ENCODE measurements around the gene PPP1R1C. TPM values are rescaled to one million over a fixed set of nuclear protein-coding genes. Genes with fewer than 3 reads are reported as not detected.
"Not testable (repeated sequence)": the region's sequence is repeated elsewhere in the genome, so short reads cannot be mapped to it uniquely, and the experiment has no call there.

Gene PPP1R1C
- total RNA-seq, 1 donor from 2014 or later: 0.93 TPM

DNA sequence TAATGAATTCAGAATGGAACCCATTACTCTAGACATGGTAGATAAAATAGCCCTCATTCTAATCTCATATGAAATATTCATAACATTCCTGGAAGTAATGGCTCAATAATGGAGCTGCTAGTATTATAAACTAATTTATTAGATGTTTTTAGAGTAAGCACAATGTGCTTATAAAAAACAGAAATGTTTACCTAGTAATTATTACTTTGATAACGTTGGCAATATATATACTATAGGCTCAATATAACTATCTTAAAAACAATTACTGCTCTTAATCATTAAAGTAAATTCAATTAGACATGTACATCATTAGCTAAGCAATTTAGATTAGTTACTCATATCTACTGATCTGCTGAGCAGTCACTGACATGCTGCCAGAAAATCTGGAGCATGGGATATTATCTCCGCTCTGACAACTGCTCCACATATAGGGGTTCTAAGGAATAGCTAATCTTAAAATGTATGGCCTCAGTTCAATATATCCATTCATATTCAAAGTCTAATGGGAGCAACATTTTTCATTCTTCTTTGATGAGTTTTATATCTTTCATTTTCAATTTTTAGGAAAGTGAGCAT is 19.4 kb downstream of the PPP1R1C start:
- DNase-seq (ENCODE audit: extremely low read depth, low read depth, low spot score): no peak

DNA sequence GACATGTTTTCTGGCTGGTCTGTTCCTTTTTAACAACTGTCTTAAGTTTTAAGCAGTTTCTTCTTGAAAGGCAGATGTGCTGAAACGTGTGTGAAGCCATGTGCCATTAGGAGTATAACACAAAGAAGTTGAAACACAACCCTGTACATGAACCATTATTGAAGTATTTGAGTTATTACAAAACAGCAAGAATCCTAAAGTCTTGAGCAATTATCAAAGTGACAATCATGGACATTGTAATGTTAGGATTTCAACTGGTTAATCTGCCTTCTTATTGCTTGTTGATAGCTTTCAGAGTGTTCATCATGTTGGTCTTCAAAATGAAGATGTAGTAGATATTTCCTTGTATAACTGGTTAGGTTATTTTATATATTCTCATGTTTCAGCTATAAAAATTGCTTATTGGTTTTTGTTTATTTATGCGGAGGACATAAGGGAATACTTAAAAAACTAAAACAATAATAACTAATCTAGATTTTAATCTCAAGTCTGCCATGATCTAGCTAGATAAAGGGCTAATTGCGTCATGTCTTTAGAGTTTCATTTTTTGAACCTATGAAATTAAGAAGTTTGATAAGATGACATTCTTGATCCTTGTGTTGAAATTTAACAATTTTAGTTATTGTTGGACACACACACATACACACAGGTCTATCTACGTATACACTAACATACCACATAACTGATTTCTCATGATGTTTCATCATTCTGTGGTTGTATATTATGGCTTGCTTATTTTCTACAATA is 21.1 kb downstream of the PPP1R1C start:
- no peak for DNase-seq (ENCODE audit: extremely low read depth, low read depth, low spot score)

DNA sequence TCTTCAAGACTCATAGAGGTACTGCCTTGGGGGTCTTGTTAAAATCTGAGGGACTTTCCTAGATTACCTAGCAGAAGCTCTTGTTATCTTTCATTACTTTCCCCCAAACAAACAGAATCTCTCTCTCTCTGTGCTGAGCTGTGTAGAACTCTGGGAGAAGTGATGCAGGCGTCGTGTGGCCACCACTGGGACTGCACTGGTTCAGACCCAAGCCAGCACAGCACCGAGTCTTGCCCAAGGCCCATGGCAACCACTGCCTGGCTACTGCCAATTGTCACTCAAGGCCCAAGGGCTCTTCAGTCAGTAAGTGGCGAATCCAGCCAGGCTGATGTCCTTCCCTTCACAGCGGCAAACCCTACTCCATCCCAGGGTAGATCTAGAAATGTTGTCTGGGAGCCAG is 28.6 kb downstream of the PPP1R1C start:
- no peak for DNase-seq (ENCODE audit: extremely low read depth, low read depth, low spot score)

DNA sequence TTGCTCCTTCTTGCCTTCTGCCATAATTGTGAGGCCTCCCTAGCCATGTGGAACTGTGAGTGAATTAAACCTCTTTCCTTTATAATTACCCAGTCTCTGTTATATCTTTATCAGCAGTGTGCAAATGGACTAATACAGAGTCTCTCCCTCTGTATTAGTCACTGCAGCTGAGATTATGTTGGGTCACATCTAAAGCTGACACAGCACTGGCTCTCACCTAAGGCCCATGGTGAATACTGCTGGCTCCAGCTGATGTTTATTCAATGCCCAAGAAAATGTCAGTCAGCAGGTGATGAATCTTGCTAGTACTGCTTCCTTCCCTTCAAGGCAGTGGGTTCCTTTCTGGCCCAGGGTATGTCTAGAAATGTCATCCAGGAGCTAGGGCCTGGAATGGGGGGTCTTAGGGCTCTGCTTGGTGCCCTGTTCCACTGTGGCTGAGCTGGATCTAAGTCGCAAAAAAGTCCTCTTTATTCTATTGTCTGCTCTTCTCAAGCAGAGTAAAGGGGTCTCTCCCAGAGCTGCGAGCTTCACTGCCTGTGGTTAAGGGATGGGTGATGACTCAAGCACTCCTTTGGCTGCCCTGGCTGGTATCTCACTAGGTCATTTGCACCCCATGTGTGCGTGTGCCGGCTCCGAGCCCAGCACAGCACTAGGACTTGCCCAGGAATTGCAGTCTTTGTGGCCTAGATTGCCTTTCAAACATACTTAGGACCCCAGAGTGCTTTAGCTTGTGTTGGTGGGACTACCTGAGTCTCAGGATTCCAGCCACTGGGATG is 29.9 kb downstream of the PPP1R1C start:
- DNase-seq (ENCODE audit: extremely low read depth, low read depth, low spot score): no peak

DNA sequence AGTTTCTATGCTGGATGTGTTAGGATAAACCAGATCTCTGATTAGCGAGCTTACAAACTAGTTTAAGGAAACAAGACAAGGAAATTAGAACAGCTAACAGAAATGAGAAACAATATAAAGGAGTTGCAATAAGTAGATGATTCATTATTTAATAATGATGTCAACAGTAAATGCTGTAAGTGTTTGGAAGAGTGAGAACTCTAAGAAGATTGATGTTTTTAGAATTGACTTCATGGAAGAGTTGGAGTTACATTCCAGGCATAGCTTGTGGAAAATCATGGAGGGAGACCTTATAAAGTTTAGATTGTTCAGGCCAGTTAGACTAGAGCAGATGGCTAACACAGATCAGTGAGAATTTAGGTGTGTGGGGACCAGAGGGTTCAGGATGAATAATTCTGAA is 32.6 kb downstream of the PPP1R1C start:
- DNase-seq (ENCODE audit: extremely low read depth, low read depth, low spot score): peak; percentile 7

DNA sequence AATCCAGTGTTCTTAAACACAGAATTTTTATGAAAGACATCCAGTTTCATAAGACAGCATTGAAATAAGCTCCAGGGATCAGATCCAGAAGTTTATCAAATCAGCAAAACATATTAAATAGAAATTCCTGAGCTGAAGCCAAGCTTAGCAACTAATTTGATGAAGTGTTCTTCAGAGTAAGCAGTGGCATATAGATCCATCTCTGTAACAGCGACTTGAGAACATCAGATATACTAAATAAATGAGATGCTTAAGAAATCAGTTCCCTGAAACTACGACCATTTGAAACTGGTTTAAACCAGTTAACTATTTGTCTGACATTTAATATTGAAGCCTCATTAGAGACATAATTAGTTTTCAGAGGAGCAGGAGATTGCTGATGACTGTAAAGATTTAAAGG is 34.1 kb downstream of the PPP1R1C start:
- no peak for DNase-seq (ENCODE audit: extremely low read depth, low read depth, low spot score)

DNA sequence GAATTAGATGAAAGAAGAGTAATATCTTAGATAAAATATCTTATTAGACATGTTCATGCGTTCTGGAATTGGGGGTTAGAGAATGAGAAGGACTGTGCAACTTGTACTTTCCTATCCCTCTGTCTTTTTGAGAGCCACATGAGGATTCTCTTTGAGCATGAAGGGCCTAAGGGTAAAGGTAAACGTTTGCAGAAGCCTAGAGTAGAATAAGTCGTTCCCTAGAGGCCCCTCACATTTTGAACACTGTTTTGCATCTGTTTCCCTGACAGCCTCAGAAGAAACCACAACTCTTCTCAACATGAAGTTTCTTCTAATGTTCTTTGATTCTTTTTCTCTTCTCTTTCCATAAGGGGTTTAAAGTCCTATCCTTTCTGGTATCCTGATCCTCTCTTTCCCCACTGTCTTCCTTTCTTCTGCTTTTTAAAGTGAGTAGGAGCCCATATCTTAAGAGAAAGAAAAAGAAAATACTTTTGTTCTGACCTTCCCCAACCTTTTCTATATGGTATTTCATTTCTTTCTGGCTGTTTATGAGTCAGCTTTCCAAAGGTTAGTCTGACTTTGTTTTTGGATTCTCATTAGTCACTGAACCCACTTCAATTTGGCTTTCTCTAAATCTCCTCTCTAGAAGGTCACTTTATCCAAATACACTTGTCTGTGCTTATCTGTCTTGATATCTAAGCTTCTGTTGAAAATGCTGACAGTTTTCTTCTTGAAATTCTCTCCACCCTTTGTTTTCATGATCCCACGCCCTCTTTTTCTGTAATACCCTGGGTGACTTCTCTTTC is 34.8 kb downstream of the PPP1R1C start:
- no peak for DNase-seq (ENCODE audit: extremely low read depth, low read depth, low spot score)

DNA sequence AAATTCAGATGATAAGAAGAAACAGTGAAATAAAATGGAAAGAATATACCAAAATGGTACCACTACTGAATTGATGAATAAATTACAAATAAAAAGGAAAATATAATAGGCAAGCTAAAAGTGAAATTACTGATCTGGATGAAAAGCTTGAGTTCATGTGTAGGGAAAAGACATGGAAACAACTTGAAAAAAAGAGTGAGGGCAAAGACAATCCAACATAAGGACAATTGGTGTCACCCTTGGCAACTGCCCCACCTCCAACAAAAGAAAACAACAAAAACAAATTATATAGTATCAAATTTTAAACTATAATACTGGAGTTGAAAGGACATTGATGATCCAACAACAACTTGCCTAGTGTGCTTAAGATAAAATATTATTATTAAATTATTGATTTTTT is 37.6 kb downstream of the PPP1R1C start:
- DNase-seq (ENCODE audit: extremely low read depth, low read depth, low spot score): no peak

DNA sequence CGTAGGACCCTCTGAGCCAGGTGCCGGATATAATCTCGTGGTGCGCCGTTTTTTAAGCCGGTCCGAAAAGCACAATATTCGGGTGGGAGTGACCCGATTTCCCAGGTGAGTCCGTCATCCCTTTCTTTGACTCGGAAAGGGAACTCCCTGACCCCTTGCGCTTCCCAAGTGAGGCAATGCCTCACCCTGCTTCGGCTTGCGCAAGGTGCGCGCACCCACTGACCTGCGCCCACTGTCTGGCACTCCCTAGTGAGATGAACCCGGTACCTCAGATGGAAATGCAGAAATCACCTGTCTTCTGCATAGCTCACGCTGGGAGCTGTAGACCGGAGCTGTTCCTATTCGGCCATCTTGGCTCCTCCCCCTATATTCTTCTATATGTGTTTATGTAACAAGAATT is 45.2 kb downstream of the PPP1R1C start:
- not testable (repeated sequence) for DNase-seq (ENCODE audit: extremely low read depth, low read depth, low spot score)

DNA sequence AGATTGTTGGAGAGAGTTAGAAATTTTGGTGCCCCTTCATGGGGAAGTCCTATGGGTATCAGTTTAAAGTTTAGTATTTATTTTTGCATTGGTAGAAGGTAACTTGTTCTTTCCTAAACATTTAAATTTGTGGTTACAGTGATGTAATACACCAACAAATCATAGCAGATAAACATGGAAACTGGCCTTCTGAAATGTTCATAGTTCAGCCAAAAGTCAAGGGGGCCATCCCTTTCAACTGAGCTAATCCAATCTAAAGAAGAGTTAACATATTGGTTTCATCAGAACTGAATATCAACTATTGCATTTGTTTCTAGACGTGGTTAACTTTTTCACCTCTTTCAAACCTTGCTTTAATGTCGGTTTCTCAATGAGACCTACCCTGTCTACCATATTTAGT is 46.3 kb downstream of the PPP1R1C start:
- DNase-seq (ENCODE audit: extremely low read depth, low read depth, low spot score): no peak

DNA sequence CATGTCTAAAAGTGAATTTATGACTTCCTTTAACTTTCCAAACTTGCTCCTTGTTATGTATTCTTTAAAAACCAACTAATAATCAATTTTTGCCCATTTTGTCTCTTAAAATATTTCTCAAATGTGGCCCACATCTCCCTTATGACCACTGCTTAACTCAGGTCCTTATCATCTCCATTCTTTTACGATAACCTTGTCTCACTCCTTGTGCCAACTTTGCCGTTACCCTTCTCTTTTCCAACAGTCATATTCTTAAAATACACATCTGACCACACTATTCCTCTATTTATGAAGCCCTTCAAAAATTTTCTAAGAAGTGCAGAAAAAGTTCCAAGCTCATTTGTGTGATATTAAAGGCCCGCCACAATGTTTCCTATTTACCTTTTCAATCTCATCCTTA is 47.8 kb downstream of the PPP1R1C start:
- DNase-seq (ENCODE audit: extremely low read depth, low read depth, low spot score): no peak

DNA sequence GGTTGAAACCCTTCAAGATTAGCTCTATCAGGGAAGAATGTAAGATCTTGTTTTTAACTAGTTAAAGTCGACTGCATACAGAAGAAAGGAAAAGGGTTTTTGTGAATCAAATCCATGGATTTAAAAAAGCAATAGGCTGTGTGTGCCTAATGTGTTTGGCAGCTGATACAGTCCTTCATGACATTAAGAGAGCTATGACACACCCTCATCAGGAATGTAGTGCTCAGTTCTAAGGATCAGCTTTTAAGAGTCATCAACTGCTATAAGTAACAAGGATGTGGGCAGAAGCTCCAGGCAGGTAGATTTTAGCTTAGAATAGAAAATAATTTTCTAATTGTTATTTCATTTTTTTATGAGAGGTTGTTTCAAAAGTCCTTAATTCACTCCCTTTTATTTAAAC is 52.9 kb downstream of the PPP1R1C start:
- no peak for DNase-seq (ENCODE audit: extremely low read depth, low read depth, low spot score)

DNA sequence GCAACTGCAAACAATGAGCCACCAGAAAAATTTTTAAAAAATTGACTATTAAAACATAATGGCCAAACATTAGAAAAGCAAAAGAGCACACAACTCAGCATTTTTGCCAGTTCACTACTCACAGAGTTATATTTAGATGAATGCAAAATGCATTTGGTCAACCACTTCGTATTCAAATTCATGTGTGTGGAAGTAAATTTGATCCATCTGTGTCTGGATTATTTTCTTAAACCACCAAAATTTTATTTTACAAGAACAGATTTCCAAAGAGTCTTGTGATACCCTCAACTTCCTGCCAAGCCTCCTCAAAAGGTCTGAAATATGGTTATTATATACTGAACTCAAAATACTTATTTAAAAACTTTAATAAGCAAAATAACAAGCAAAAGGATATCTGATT is 57.4 kb downstream of the PPP1R1C start:
- DNase-seq (ENCODE audit: extremely low read depth, low read depth, low spot score): no peak

DNA sequence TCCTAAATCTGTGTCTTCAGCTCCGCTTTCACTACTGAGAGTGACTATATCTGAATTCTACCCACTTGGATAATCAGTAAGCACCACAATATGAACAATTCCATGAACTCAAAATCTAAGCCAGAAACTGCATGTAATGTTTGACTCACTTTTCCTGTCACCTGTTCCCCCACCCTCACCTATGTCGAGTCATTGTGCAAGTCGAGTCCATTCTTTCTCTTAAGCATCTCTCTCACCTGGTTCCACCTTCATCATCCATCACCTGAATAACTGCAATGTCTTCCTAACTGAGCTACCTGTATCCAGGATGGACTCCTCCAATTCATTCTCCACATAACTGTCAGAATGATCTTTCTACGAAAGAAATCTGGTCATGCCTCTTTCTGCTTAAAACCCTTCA is 58.2 kb downstream of the PPP1R1C start:
- DNase-seq (ENCODE audit: extremely low read depth, low read depth, low spot score): no peak

DNA sequence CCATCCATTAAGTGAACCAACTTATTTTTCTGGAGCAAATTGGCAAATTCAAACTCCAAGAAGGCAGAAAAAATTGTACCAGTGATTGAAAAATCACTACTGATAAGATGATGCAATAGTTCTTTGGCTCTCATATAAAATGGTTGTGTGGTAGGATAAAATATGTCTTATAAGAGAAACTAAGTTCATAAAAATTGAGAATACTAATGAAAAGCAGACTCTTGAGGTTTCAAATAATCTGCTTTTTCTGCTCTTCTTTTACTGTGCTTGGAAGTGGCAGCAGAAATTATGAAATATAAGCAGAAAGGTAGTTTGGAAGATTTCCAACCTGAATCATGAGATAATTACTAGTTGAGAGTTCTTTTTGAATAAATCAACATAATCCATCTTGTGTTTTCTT is 61.9 kb downstream of the PPP1R1C start:
- DNase-seq (ENCODE audit: extremely low read depth, low read depth, low spot score): no peak

DNA sequence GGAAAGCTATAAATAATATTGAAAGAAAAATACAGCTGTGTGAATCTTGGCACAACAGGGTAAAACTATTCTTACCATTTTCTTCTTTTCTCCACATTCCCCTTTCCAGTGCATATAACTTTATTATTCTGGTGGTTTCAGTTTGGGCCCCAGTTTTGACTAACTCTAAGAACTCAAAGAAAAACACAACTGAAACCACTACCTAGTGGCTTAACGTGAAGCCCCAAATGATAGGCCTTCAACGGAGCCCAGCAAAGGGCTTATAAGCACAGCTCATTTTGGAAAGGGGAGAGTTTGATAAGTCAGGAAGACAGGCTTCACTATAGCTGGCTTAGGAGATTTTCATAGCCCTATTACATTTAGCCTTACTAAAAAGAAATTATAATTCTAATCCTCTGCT is 62.4 kb downstream of the PPP1R1C start:
- no peak for DNase-seq (ENCODE audit: extremely low read depth, low read depth, low spot score)

DNA sequence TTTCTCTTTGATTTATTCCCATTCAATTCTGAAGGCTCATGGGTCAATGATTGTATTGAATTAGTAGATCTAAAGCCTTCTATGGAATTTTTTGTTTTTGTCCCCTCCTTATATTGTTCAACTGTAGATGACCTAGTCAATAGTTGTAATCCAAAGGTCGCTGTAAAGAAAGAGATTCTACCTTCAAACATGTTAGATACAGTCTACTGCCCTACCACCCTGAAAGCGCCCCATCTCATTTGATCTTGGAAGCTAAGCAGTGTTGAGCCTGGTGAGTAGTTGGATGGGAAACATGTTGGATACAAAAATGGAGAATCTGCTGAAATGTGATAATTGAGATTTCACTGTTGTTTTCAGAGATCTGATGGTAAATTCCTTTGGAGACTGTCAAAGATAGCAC is 63.0 kb downstream of the PPP1R1C start:
- DNase-seq (ENCODE audit: extremely low read depth, low read depth, low spot score): no peak

DNA sequence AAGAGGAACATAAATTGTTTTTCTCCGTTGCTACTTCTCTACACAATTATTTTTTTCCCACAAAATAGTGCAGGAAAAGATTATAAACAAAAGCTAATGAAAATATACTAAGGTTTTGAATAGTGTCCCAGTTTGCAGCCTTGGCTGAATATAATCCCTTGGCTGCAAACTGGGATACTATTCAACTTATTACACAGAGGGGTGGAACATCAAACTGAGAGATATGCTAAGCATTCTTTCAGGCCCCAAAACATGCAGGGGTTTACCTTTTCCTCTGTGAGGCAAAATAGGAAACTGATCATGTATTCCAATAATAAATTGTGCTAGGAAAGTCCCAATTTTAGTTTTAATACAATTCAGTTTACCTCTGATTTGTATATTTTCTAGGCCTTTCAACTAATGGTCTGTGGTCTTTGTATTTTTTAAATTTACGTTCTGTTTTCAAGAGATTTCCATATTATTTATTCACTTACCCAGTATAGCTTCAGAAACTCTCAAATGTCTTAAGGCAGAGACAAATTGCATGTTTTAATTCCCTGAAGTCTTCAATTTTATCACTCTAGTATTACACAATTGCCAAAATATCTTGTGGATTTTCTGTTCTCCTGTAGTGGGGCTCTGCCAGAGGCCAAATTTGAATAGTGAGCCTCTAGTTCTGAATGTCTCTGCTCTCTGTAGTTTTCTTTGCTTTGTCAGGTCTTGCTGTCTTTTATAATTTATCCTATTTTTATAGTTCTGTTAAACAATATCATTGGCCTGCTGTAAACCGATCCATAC is 63.9 kb downstream of the PPP1R1C start:
- no peak for DNase-seq (ENCODE audit: extremely low read depth, low read depth, low spot score)

DNA sequence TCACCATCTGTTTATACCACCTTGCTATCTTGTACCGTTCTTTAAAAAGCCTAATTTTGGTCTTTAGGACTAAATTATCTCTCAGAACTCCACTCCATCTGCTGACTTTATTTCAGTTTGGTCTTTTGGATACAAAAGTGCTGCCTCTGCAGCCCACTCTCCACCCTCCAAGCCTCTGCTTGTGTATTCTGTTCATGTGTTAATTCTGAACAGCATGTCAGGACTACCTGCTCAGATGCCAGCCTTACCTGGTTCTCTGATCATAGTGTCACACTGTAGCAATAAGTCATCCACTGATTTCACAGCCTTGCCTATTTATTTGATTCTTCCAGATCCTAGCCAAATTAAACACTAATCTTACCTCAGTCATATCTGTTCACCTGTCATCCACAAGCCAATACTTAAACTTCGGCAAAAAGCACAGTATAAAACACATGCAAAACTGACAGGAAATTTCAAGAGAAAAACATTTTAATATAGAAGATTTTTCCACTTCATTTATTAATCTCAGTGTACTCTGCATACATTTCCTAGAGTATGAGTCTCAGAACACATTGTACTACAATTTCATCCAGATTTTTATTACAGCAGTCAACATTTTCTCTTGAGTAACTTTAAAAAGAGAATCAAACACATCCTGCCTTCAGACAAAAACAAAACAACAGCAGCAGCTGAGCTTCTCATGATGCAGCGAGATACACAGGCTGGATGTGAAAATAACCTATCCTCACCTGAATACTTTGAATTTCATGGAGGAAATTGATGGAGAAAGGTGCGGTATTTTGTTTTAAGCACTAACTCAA is 64.9 kb downstream of the PPP1R1C start:
- no peak for DNase-seq (ENCODE audit: extremely low read depth, low read depth, low spot score)

DNA sequence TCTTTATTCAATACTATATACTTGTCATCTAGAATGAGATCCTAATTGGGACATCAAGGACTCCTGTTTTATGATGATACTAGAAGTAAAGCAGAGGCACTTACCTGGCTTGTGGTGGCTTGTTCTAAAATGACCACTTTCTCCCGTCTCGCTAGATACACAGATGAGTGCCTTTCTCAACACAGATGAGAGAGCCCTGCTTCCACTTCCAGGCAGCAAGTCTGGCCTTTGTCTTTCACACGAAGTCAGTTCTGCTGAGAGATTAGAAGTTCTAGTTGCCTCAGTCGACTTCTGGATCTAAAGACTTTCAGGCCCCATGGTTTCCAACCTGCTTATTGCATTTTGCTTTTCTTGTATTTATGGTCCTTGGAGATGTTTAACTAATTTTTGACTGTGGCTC is 70.3 kb downstream of the PPP1R1C start:
- DNase-seq (ENCODE audit: extremely low read depth, low read depth, low spot score): no peak

Measured in glomerular endothelial cell (primary cell).